IMR-90 (cell line): ENCODE results near the gene VAV1. TPM values are rescaled to one million over a fixed set of nuclear protein-coding genes. Genes with fewer than 3 reads are reported as not detected.

ENCODE experiments used
- ATAC-seq: fragments of 200-7000 bp; cut with Tn5 transposase; 2 replicates; pipeline ENCODE4 v1.9.1; 2020; ENCODE audit warnings: low read depth, mild to moderate bottlenecking, moderate library complexity
- BruUV-seq: library from RNA; stranded (reverse); fragments of 400-500 nt; replicated peaks from 2 replicates; lab custom pipeline; 2021; lab: Mats Ljungman, UMichigan
- CTCF ChIA-PET: fragments of 300-600 bp; formaldehyde crosslinking; extraction: SDS; loops from one replicate; lab custom pipeline; 2021; ENCODE audit warnings: antibody characterized with exemption; lab: Yijun Ruan, JAX
- POLR2A ChIA-PET: fragments of 300-600 bp; sonication (Branson Sonifier 250); formaldehyde crosslinking; loops from one replicate; lab custom pipeline; 2022; ENCODE audit warnings: antibody characterized with exemption; ENCODE audit not compliant: unreplicated experiment; lab: Charles Lee
- DNase-seq: peaks from one replicate; pipeline ENCODE4 v3.0.0; 2013
- H2AFZ ChIP-seq: replicated peaks from 2 replicates; pipeline ENCODE3; 2013; ENCODE audit warnings: low read length, mild to moderate bottlenecking; ENCODE audit not compliant: poor library complexity
- H2AK5ac ChIP-seq: 2 replicates; pipeline ENCODE4 v1.6.1; 2013; ENCODE audit warnings: low read depth, low read length, inconsistent platforms
- H2AK9ac ChIP-seq: replicated peaks from 2 replicates; pipeline ENCODE3; 2013; ENCODE audit warnings: mild to moderate bottlenecking, low read depth, low read length, moderate library complexity; ENCODE audit not compliant: poor library complexity
- H2BK120ac ChIP-seq: 2 replicates; pipeline ENCODE4 v1.6.1; 2013; ENCODE audit warnings: low read depth, low read length, inconsistent platforms
- H2BK15ac ChIP-seq: 3 replicates; pipeline ENCODE4 v1.6.1; 2013; ENCODE audit warnings: low read depth, low read length, inconsistent platforms
- H2BK20ac ChIP-seq: 2 replicates; pipeline ENCODE4 v1.6.1; 2013; ENCODE audit warnings: low read depth, mild to moderate bottlenecking, inconsistent platforms, low read length, moderate library complexity
- H2BK5ac ChIP-seq: 2 replicates; pipeline ENCODE4 v1.6.1; 2013; ENCODE audit warnings: mild to moderate bottlenecking, low read depth, low read length, inconsistent platforms; ENCODE audit not compliant: poor library complexity, severe bottlenecking
- H3K14ac ChIP-seq: replicated peaks from 2 replicates; pipeline ENCODE4 v1.6.1; 2013; ENCODE audit warnings: low read depth, low read length, inconsistent platforms
- H3K18ac ChIP-seq: 2 replicates; pipeline ENCODE4 v1.6.1; 2013; ENCODE audit warnings: low read depth, low read length, control low read depth
- H3K23ac ChIP-seq: 2 replicates; pipeline ENCODE4 v1.6.1; 2013; ENCODE audit warnings: low read depth, low read length, inconsistent platforms
- H3K27ac ChIP-seq: 2 replicates; pipeline ENCODE4 v1.5.1; 2013; ENCODE audit warnings: mild to moderate bottlenecking, control low read depth, low read length; ENCODE audit not compliant: insufficient read depth
- H3K27me3 ChIP-seq: 2 replicates; pipeline ENCODE4 v1.6.1; 2013; ENCODE audit warnings: low read length; ENCODE audit not compliant: control insufficient read depth, insufficient read depth
- H3K36me3 ChIP-seq: 2 replicates; pipeline ENCODE4 v1.6.1; 2013; ENCODE audit warnings: low read length, mixed read lengths; ENCODE audit not compliant: control insufficient read depth, insufficient read depth
- H3K4ac ChIP-seq: 2 replicates; pipeline ENCODE4 v1.6.1; 2013; ENCODE audit warnings: low read depth, low read length, inconsistent platforms
- H3K4me1 ChIP-seq: 2 replicates; pipeline ENCODE4 v1.6.1; 2013; ENCODE audit warnings: low read length, mixed read lengths; ENCODE audit not compliant: control insufficient read depth, insufficient read depth
- H3K4me2 ChIP-seq: 2 replicates; pipeline ENCODE4 v1.6.1; 2013; ENCODE audit warnings: low read depth, mild to moderate bottlenecking, control low read depth, low read length, moderate library complexity
- H3K4me3 ChIP-seq: 2 replicates; pipeline ENCODE4 v1.5.1; 2013; ENCODE audit warnings: low read depth, mild to moderate bottlenecking, control low read depth, low read length, moderate library complexity; ENCODE audit not compliant: insufficient read depth
- H3K56ac ChIP-seq: 2 replicates; pipeline ENCODE4 v1.6.1; 2013; ENCODE audit warnings: low read length, inconsistent platforms; ENCODE audit not compliant: insufficient read depth; ENCODE audit errors: extremely low read depth
- H3K79me1 ChIP-seq, 2 experiments: 2 replicates each; pipeline ENCODE4 v1.6.1; 2013; ENCODE audit warnings: low read length in 2 of 2, inconsistent platforms in 1 of 2, low read depth in 1 of 2
- H3K9ac ChIP-seq: 2 replicates; pipeline ENCODE4 v1.6.1; 2013; ENCODE audit warnings: low read depth, low read length, control low read depth
- H3K9me1 ChIP-seq: 2 replicates; pipeline ENCODE4 v1.6.1; 2013; ENCODE audit warnings: low read length, inconsistent platforms; ENCODE audit not compliant: insufficient read depth
- H3K9me3 ChIP-seq: 2 replicates; pipeline ENCODE4 v1.6.1; 2013; ENCODE audit warnings: low read length; ENCODE audit not compliant: control insufficient read depth, insufficient read depth
- H4K20me1 ChIP-seq: 2 replicates; pipeline ENCODE4 v1.6.1; 2013; ENCODE audit warnings: low read length, inconsistent platforms; ENCODE audit not compliant: insufficient read depth
- H4K5ac ChIP-seq: 2 replicates; pipeline ENCODE4 v1.6.1; 2013; ENCODE audit warnings: mild to moderate bottlenecking, low read depth, low read length, control low read depth
- H4K8ac ChIP-seq, 2 experiments: 2 replicates each; pipeline ENCODE4 v1.6.1; 2013; ENCODE audit warnings: low read depth in 2 of 2, low read length in 2 of 2, control low read depth in 1 of 2, inconsistent platforms in 1 of 2
- H4K91ac ChIP-seq: 2 replicates; pipeline ENCODE4 v1.6.1; 2013; ENCODE audit warnings: low read depth, low read length, inconsistent platforms; ENCODE audit not compliant: insufficient read depth
- BHLHE40 ChIP-seq: fragments of 150-350 bp; IDR thresholded peaks from 2 replicates; pipeline ENCODE4 v1.6.1; 2016; ENCODE audit warnings: mild to moderate bottlenecking, low read depth, low read length
- CEBPB ChIP-seq: IDR thresholded peaks from 2 replicates; pipeline ENCODE4 v1.6.1; 2012; ENCODE audit warnings: low read depth, low read length, improper control_type of control experiment
- CHD1 ChIP-seq: IDR thresholded peaks from 2 replicates; pipeline ENCODE4 v1.6.1; 2012; ENCODE audit warnings: low read depth, low read length, improper control_type of control experiment
- CTCF ChIP-seq: conservative IDR thresholded peaks from 2 replicates; pipeline ENCODE4 v1.5.1; 2012; ENCODE audit warnings: mild to moderate bottlenecking, low read depth, low read length, improper control_type of control experiment
- ELK1 ChIP-seq: fragments of 150-350 bp; IDR thresholded peaks from 2 replicates; pipeline ENCODE4 v1.6.1; 2016; ENCODE audit warnings: low read depth, mild to moderate bottlenecking, low read length, moderate library complexity, borderline replicate concordance
- FOS ChIP-seq: fragments of 150-350 bp; IDR thresholded peaks from 2 replicates; pipeline ENCODE4 v1.6.1; 2016; ENCODE audit warnings: low read depth, low read length
- MAFK ChIP-seq: IDR thresholded peaks from 2 replicates; pipeline ENCODE4 v1.6.1; 2012; ENCODE audit warnings: low read depth, low read length, improper control_type of control experiment
- MAZ ChIP-seq: IDR thresholded peaks from 2 replicates; pipeline ENCODE4 v1.6.1; 2012; ENCODE audit warnings: low read depth, mild to moderate bottlenecking, low read length, improper control_type of control experiment, moderate library complexity, borderline replicate concordance
- MXI1 ChIP-seq: IDR thresholded peaks from 2 replicates; pipeline ENCODE4 v1.6.1; 2012; ENCODE audit warnings: low read depth, mild to moderate bottlenecking, low read length, moderate library complexity, borderline replicate concordance
- NFE2L2 ChIP-seq: fragments of 150-350 bp; IDR thresholded peaks from 2 replicates; pipeline ENCODE4 v1.6.1; 2016; ENCODE audit warnings: low read depth, mild to moderate bottlenecking, low read length
- POLR2A ChIP-seq: IDR thresholded peaks from 2 replicates; pipeline ENCODE4 v1.6.1; 2012; ENCODE audit warnings: mild to moderate bottlenecking, low read depth, low read length
- RAD21 ChIP-seq: IDR thresholded peaks from 2 replicates; pipeline ENCODE4 v1.6.1; 2012; ENCODE audit warnings: low read length, improper control_type of control experiment
- RCOR1 ChIP-seq: IDR thresholded peaks from 2 replicates; pipeline ENCODE4 v1.6.1; 2012; ENCODE audit warnings: mild to moderate bottlenecking, low read length, improper control_type of control experiment; ENCODE audit not compliant: insufficient replicate concordance
- RFX5 ChIP-seq: IDR thresholded peaks from 2 replicates; pipeline ENCODE4 v1.8.0; 2012; ENCODE audit warnings: low read depth, mild to moderate bottlenecking, low read length, moderate library complexity
- SMC3 ChIP-seq: fragments of 150-350 bp; IDR thresholded peaks from 2 replicates; pipeline ENCODE4 v1.6.1; 2016; ENCODE audit warnings: low read depth, mild to moderate bottlenecking, antibody characterized with exemption, low read length, moderate library complexity
- WGBS, 2 experiments: methylation state at CpG; one replicate each; pipeline versions ENCODE4 v1.1.5 to v1.1.7; 2013; ENCODE audit warnings: missing lambda C conversion rate in 2 of 2; ENCODE audit not compliant: insufficient read length in 1 of 2; ENCODE audit errors: extremely low coverage in 2 of 2; 5-methylcytosine and 5-hydroxymethylcytosine counted together
- dilution Hi-C: fragments of 300-500 bp; cut with HindIII; formaldehyde crosslinking; loops from one replicate; pipeline ENCODE4 v1.14.3; 2018; ENCODE audit warnings: low sequenced_read_pairs; ENCODE audit not compliant: unreplicated experiment
- in situ Hi-C: fragments of 300-500 bp; cut with MboI; formaldehyde crosslinking; loops from 3 replicates; pipeline ENCODE4 v1.14.3; 2019; ENCODE audit warnings: low sequenced_read_pairs, inconsistent platforms, mixed read lengths
- intact Hi-C: fragments of 100-400 bp; cut with micrococcal nuclease; formaldehyde crosslinking; loops from 2 replicates; pipeline ENCODE4 v1.10.0; 2022
- polyA plus RNA-seq, 3 experiments: library from polyadenylated mRNA; depleted of rRNA; stranded (reverse); fragments of >200 nt; gene quantifications; 2 replicates each; pipeline ENCODE4 v1.2.3, GENCODE V29; 2012; ENCODE audit warnings: low replicate concordance in 1 of 3
- total RNA-seq: library from RNA; depleted of rRNA; stranded (reverse); fragments of >200 nt; gene quantifications from 2 replicates; pipeline ENCODE4 v1.2.3, GENCODE V29; 2012
- TF ChIP-seq, protein P1 (sequence below): fragments of 150-350 bp; IDR thresholded peaks from 2 replicates; pipeline ENCODE4 v1.6.1; 2017; ENCODE audit warnings: mild to moderate bottlenecking, antibody characterized with exemption, low read length, low read depth

The VAV1 gene
- total and polyA plus RNA-seq, 2 of the 4 experiments (the other 2 are of a cell fraction) = not detected

DNA sequence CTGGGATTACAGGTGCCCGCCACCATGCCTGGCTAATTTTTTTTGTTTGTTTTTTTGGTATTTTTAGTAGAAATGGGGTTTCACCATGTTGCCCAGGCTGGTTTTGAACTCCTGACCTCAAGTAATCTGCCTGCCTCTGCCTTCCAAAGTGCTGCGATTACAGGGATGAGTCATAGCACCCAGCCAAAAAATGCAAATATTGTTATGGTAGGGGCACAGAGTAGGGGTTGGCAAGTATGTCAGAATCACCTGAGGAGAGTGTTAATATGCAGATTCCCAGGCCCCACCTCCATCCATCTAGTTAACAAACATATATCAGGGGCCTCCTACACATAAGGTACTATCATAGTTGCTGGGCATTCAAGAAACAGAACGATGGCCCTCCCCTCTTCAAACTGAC lies 44.7 kb downstream of the VAV1 start:
- H3K27ac ChIP-seq = no peak overlapping the region
- no peaks in the 10 kb centered on the region for H3K27me3 ChIP-seq
- H2AFZ ChIP-seq = no peak overlapping the region
- H4K91ac ChIP-seq = no peak overlapping the region
- no peak overlapping the region for H3K4me2 ChIP-seq
- H3K9ac ChIP-seq = no peak overlapping the region
- no peaks in the 10 kb centered on the region for H3K4me1 ChIP-seq
- H3K36me3 ChIP-seq = no peaks in the 10 kb centered on the region
- DNase-seq (no peak), ATAC-seq (no peak)
- H3K9me3 ChIP-seq = peaks cover 19% of the 10 kb centered on the region
- H2BK20ac ChIP-seq = no peak overlapping the region
- H2AK5ac ChIP-seq = no peak overlapping the region
- POLR2A ChIA-PET = no interaction called here
- TF ChIP-seq MAFK = no peak
- no peak for TF ChIP-seq RAD21
- TF ChIP-seq NFE2L2 = no peak
- no peak for TF ChIP-seq FOS
- no peak for TF ChIP-seq CHD1
- no peak for TF ChIP-seq SMC3
- TF ChIP-seq CEBPB = no peak
- TF ChIP-seq MXI1 = no peak
- TF ChIP-seq, protein P1, sequence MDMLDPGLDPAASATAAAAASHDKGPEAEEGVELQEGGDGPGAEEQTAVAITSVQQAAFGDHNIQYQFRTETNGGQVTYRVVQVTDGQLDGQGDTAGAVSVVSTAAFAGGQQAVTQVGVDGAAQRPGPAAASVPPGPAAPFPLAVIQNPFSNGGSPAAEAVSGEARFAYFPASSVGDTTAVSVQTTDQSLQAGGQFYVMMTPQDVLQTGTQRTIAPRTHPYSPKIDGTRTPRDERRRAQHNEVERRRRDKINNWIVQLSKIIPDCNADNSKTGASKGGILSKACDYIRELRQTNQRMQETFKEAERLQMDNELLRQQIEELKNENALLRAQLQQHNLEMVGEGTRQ = no peak
- TF ChIP-seq RCOR1 = no peak
- no peak for TF ChIP-seq RFX5
- no peak for TF ChIP-seq BHLHE40
- no peak for TF ChIP-seq MAZ
- no peak for TF ChIP-seq CTCF
- TF ChIP-seq ELK1 = no peak
- TF ChIP-seq POLR2A = no peak
- no peak overlapping the region for H2BK120ac ChIP-seq
- H3K56ac ChIP-seq = no peak overlapping the region
- no peaks in the 10 kb centered on the region for H4K20me1 ChIP-seq
- no peak overlapping the region for H3K14ac ChIP-seq
- no peak overlapping the region for H4K8ac ChIP-seq
- BruUV-seq = no TSS peak
- H3K23ac ChIP-seq = no peak overlapping the region
- no peak overlapping the region for H3K18ac ChIP-seq
- no peak overlapping the region for H3K4me3 ChIP-seq
- H3K79me1 ChIP-seq = no peaks in the 10 kb centered on the region
- H2AK9ac ChIP-seq = no peak overlapping the region
- no peak overlapping the region for H4K5ac ChIP-seq
- H3K9me1 ChIP-seq = no peaks in the 10 kb centered on the region
- in situ Hi-C loops = no loop called here
- intact Hi-C loops = no loop called here
- dilution Hi-C loops = no loop called here
- H2BK5ac ChIP-seq = no peak overlapping the region
- CTCF ChIA-PET = no interaction called here
- no peak overlapping the region for H3K4ac ChIP-seq
- no peak overlapping the region for H2BK15ac ChIP-seq
- no CpG with 5 or more reads among the region's 3 CpGs for WGBS, 2 experiments
